ENCODE results near the gene EML6. TPM values are rescaled to one million over a fixed set of nuclear protein-coding genes. Genes with fewer than 3 reads are reported as not detected.

Gene EML6
- polyA plus RNA-seq, 1 of the 3 experiments (the other 2 are of a cell fraction), result 1.1 TPM

DNA sequence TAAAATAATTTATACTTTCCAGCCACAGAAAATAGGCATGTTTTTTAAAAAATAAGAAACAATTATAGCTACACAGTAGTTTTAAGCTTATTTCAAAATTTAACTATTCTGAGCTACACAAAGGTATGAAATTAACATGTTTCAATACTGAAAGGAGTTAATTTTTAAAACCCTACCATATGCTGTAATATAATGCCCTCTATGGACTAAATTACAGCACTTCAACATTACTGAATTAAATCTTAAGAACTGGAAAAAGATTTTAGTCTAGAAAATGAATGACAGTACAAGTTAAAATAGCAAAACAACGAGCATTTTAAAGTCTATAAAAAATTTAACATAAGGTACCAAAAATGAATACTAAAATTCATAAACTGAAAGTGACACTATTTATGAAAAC lies 290.5 kb downstream of the EML6 start:
- no peaks in the 10 kb centered on the region for H3K27me3 ChIP-seq (ENCODE audit: insufficient read depth)
- 0 out of 2 replicates have a peak overlapping the region, but pooled peaks have one; percentile 29 for H3K4me2 ChIP-seq
- peaks cover 100% of the 10 kb centered on the region for H4K20me1 ChIP-seq (ENCODE audit: insufficient read depth)
- TF ChIP-seq FOXJ3 (CRISPR knock-in tag; IDR thresholded peaks at IDR 0.05) (no peak), RAD21 (IDR thresholded peaks at IDR 0.05; ENCODE audit: low read length) (peak; percentile 51)
- TF ChIP-seq, protein P1, sequence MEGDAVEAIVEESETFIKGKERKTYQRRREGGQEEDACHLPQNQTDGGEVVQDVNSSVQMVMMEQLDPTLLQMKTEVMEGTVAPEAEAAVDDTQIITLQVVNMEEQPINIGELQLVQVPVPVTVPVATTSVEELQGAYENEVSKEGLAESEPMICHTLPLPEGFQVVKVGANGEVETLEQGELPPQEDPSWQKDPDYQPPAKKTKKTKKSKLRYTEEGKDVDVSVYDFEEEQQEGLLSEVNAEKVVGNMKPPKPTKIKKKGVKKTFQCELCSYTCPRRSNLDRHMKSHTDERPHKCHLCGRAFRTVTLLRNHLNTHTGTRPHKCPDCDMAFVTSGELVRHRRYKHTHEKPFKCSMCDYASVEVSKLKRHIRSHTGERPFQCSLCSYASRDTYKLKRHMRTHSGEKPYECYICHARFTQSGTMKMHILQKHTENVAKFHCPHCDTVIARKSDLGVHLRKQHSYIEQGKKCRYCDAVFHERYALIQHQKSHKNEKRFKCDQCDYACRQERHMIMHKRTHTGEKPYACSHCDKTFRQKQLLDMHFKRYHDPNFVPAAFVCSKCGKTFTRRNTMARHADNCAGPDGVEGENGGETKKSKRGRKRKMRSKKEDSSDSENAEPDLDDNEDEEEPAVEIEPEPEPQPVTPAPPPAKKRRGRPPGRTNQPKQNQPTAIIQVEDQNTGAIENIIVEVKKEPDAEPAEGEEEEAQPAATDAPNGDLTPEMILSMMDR (IDR thresholded peaks at IDR 0.05), result peak; percentile 31
- no peak for DNase-seq
- no peaks in the 10 kb centered on the region for H3K9me3 ChIP-seq
- H3K36me3 ChIP-seq (replicated peaks in 1 of 2; ENCODE audit: control insufficient read depth in 1 of 2, insufficient read depth in 2 of 2, low read length in 1 of 2), result peaks cover 17 to 51% of the 10 kb centered on the region in 2 experiments
- peak overlapping the region in 1 of 2 experiments; percentile 11; a peak in 1 of 4 replicates for H3K4me3 ChIP-seq (ENCODE audit: low read depth in 2 of 2, low read length in 1 of 2)
- H3K9me2 ChIP-seq, result no peaks in the 10 kb centered on the region
- H3K4me1 ChIP-seq (ENCODE audit: control insufficient read depth in 1 of 2, insufficient read depth in 2 of 2, low read depth in 1 of 2, low read length in 1 of 2), result peaks cover 16 to 67% of the 10 kb centered on the region in 2 experiments; a peak in 3 of 4 replicates
- peaks cover 52% of the 10 kb centered on the region for H3F3A ChIP-seq (replicated peaks; ENCODE audit: insufficient read depth)
- H3K27ac ChIP-seq (ENCODE audit: low read depth in 2 of 2, low read length in 1 of 2), result no peak overlapping the region; a peak in 1 of 4 replicates
- POLR2A ChIA-PET, result no interaction called here
- H3K79me2 ChIP-seq (ENCODE audit: insufficient read depth), result peaks cover 100% of the 10 kb centered on the region
- CTCF ChIA-PET, result interaction anchor here (0.7 to 13.2 kb wide), 12 partner anchors 11 to 356 kb away, joined by 3 to 215 read pairs (median 4); partner anchors contain the start of gene RTN4
- H3K9ac ChIP-seq, result no peak overlapping the region
- 63% methylated on average over 1 of the region's 1 CpG for WGBS (ENCODE audit: low lambda C conversion rate)
- no peak overlapping the region for H2AFZ ChIP-seq (ENCODE audit: low read depth)

DNA sequence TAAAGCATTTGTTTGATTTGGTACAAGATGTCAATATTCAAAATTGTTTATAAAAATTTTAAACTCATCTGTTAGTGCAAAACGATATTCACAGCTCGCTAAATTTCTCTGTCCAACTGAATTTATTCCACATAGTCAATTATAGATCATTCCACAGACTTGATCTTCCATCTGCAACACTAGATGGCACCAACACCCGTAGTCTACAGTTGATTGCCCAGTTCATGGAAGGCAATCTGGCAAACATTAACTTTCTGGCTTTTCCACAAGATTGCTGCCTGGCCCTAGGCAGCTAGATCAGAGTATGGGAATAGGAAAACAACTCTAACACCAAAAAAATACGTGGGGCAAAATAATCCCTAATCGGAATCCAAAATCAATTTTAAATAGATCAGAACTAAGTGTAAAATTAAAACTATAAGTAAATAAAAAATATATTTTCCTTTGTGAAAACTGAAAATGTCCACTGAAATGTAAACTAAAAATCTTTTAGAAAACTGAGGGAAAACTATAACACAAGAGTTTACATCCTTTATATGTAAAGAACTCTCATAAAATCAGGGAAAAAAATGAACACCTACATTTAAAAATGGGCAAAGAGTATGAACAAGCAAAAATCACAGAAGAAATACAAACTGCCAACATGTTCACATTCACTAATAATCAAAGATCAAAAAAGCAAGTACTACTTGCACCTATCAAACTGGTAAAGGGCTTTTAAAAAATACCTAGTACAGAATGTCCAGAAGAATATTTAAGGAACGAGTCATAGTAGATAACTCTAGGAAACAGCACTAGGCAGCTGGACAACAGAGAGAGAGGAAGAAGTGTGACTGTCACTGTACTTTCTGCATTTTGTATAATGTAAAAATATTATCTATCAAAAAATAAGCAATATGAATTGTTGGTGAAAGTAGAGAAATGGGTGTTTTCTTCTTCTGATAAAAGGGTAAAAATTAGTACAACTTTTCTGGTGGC lies 291.8 kb downstream of the EML6 start:
- H3K9ac ChIP-seq, result no peak overlapping the region
- no peaks in the 10 kb centered on the region for H3K9me3 ChIP-seq
- WGBS (ENCODE audit: low lambda C conversion rate), result 21% methylated on average over 6 of the region's 6 CpGs
- H3K4me2 ChIP-seq, result no peak overlapping the region
- H3K4me1 ChIP-seq (ENCODE audit: control insufficient read depth in 1 of 2, insufficient read depth in 2 of 2, low read depth in 1 of 2, low read length in 1 of 2), result peaks cover 6 to 58% of the 10 kb centered on the region in 2 experiments; a peak in 3 of 4 replicates
- peaks cover 100% of the 10 kb centered on the region for H4K20me1 ChIP-seq (ENCODE audit: insufficient read depth)
- POLR2A ChIA-PET, result interaction anchor here (1.2 to 1.3 kb wide), 2 partner anchors 35 to 101 kb away, joined by 4 to 6 read pairs; partner anchors contain the start of gene RTN4
- CTCF ChIA-PET, result interaction anchor here (0.6 to 13.2 kb wide), 31 partner anchors 9 to 491 kb away, joined by 3 to 215 read pairs (median 3); partner anchors contain the start of gene RTN4
- H3K4me3 ChIP-seq (ENCODE audit: low read depth in 2 of 2, low read length in 1 of 2), result no peak overlapping the region; a peak in 1 of 4 replicates
- peaks cover 100% of the 10 kb centered on the region for H3K79me2 ChIP-seq (ENCODE audit: insufficient read depth)
- peak; percentile 93 for TF ChIP-seq RAD21 (IDR thresholded peaks at IDR 0.05; ENCODE audit: low read length)
- TF ChIP-seq, protein P1 (IDR thresholded peaks at IDR 0.05), result peak; percentile 68
- no peak for TF ChIP-seq YY1 (IDR thresholded peaks at IDR 0.05; ENCODE audit: low read depth)
- TF ChIP-seq FOXJ3 (CRISPR knock-in tag; IDR thresholded peaks at IDR 0.05), result no peak
- TF ChIP-seq POLR2AphosphoS5 (IDR thresholded peaks at IDR 0.05; ENCODE audit: low read depth, low read length), result no peak
- peak; percentile 65 for TF ChIP-seq TCF12 (IDR thresholded peaks at IDR 0.05)
- peak; percentile 14; the same call in 1 of the 2 replicates for TF ChIP-seq TAF1 (IDR thresholded peaks at IDR 0.05; ENCODE audit: borderline replicate concordance, low read depth, low read length)
- TF ChIP-seq NRF1 (IDR thresholded peaks at IDR 0.05; ENCODE audit: low read depth, low read length), result no peak
- peak; percentile 76; the same call in 1 of the 2 replicates for TF ChIP-seq SMC3 (IDR thresholded peaks at IDR 0.05; ENCODE audit: low read depth, low read length)
- TF ChIP-seq FOXM1 (IDR thresholded peaks at IDR 0.05; ENCODE audit: low read depth), result no peak
- TF ChIP-seq RCOR1 (IDR thresholded peaks at IDR 0.05; ENCODE audit: low read length), result peak; percentile 74
- TF ChIP-seq GABPA (IDR thresholded peaks at IDR 0.05; ENCODE audit: low read depth), result no peak
- TF ChIP-seq FOSL2 (IDR thresholded peaks at IDR 0.05; ENCODE audit: borderline replicate concordance, low read depth), result no peak
- TF ChIP-seq ELF1 (IDR thresholded peaks at IDR 0.05), result no peak
- no peak for TF ChIP-seq TEAD4 (IDR thresholded peaks at IDR 0.05; ENCODE audit: borderline replicate concordance, insufficient read depth)
- peak; percentile 68 for TF ChIP-seq CHD2 (IDR thresholded peaks at IDR 0.05; ENCODE audit: low read length, partially characterized antibody)
- peaks cover 20 to 55% of the 10 kb centered on the region in 2 experiments for H3K36me3 ChIP-seq (replicated peaks in 1 of 2; ENCODE audit: control insufficient read depth in 1 of 2, insufficient read depth in 2 of 2, low read length in 1 of 2)
- H3K27ac ChIP-seq (ENCODE audit: low read depth in 2 of 2, low read length in 1 of 2), result peak overlapping the region; percentile 14 to 53
- peaks cover 58% of the 10 kb centered on the region for H3F3A ChIP-seq (replicated peaks; ENCODE audit: insufficient read depth)
- DNase-seq, result peak; percentile 55
- no peaks in the 10 kb centered on the region for H3K27me3 ChIP-seq (ENCODE audit: insufficient read depth)
- no peaks in the 10 kb centered on the region for H3K9me2 ChIP-seq
- no peak overlapping the region for H2AFZ ChIP-seq (ENCODE audit: low read depth)

Data from SK-N-SH (cell line).